ENCODE data around the gene RPS27L.

Gene RPS27L

GRCh38 chr15:63188247-63188925 lies 31.1 kb upstream of the RPS27L start:
- no peak for FAIRE-seq

GRCh38 chr15:63187589-63188226 lies 30.4 kb upstream of the RPS27L start:
- TF ChIP-seq PAX5 (IDR thresholded peaks at IDR 0.05; ENCODE audit: insufficient read depth, low read length, severe bottlenecking), result no peak
- no peak for TF ChIP-seq POLR2A (IDR thresholded peaks at IDR 0.05; ENCODE audit: low read depth, low read length)
- TF ChIP-seq SPI1 (IDR thresholded peaks at IDR 0.05; ENCODE audit: low read depth, low read length), result no peak
- no peak for TF ChIP-seq POU2F2 (IDR thresholded peaks at IDR 0.05; ENCODE audit: low read depth, low read length)
- TF ChIP-seq POLR2AphosphoS5 (IDR thresholded peaks at IDR 0.05; ENCODE audit: low read depth, low read length), result no peak
- no peak for TF ChIP-seq TAF1 (IDR thresholded peaks at IDR 0.05; ENCODE audit: low read depth, low read length)
- FAIRE-seq (no peak), DNase-seq (ENCODE audit: insufficient read length, low spot score) (no peak)

More at GRCh38 chr15:63188247-63188925, 31.1 kb upstream of the RPS27L start:
- no peak for DNase-seq (ENCODE audit: insufficient read length, low spot score)
- 0 out of 2 replicates have a peak, but pooled peaks have one; percentile 15 for TF ChIP-seq SPI1 (IDR thresholded peaks at IDR 0.05; ENCODE audit: low read depth, low read length)
- no peak for TF ChIP-seq POLR2A (IDR thresholded peaks at IDR 0.05; ENCODE audit: low read depth, low read length)
- no peak for TF ChIP-seq PAX5 (IDR thresholded peaks at IDR 0.05; ENCODE audit: insufficient read depth, low read length, severe bottlenecking)
- TF ChIP-seq TAF1 (IDR thresholded peaks at IDR 0.05; ENCODE audit: low read depth, low read length), result 0 out of 2 replicates have a peak, but pooled peaks have one; percentile 6
- TF ChIP-seq POU2F2 (IDR thresholded peaks at IDR 0.05; ENCODE audit: low read depth, low read length), result no peak
- TF ChIP-seq POLR2AphosphoS5 (IDR thresholded peaks at IDR 0.05; ENCODE audit: low read depth, low read length), result no peak

GRCh38 chr15:63186065-63186464 lies 28.8 kb upstream of the RPS27L start:
- FAIRE-seq (no peak), DNase-seq (ENCODE audit: insufficient read length, low spot score) (no peak)
- TF ChIP-seq PAX5 (IDR thresholded peaks at IDR 0.05; ENCODE audit: insufficient read depth, low read length, severe bottlenecking) (no peak), TAF1 (IDR thresholded peaks at IDR 0.05; ENCODE audit: low read depth, low read length) (no peak), POLR2A (IDR thresholded peaks at IDR 0.05; ENCODE audit: low read depth, low read length) (no peak), POU2F2 (IDR thresholded peaks at IDR 0.05; ENCODE audit: low read depth, low read length) (no peak), POLR2AphosphoS5 (IDR thresholded peaks at IDR 0.05; ENCODE audit: low read depth, low read length) (no peak), SPI1 (IDR thresholded peaks at IDR 0.05; ENCODE audit: low read depth, low read length) (no peak)

GRCh38 chr15:63185206-63185605 lies 27.9 kb upstream of the RPS27L start:
- no peak for DNase-seq (ENCODE audit: insufficient read length, low spot score)
- FAIRE-seq, result no peak
- no peak for TF ChIP-seq POLR2A (IDR thresholded peaks at IDR 0.05; ENCODE audit: low read depth, low read length)
- TF ChIP-seq TAF1 (IDR thresholded peaks at IDR 0.05; ENCODE audit: low read depth, low read length), result no peak
- TF ChIP-seq SPI1 (IDR thresholded peaks at IDR 0.05; ENCODE audit: low read depth, low read length), result no peak
- no peak for TF ChIP-seq POU2F2 (IDR thresholded peaks at IDR 0.05; ENCODE audit: low read depth, low read length)
- TF ChIP-seq POLR2AphosphoS5 (IDR thresholded peaks at IDR 0.05; ENCODE audit: low read depth, low read length), result no peak
- TF ChIP-seq PAX5 (IDR thresholded peaks at IDR 0.05; ENCODE audit: insufficient read depth, low read length, severe bottlenecking), result no peak

GRCh38 chr15:63181648-63182047 lies 24.4 kb upstream of the RPS27L start:
- FAIRE-seq (no peak), DNase-seq (ENCODE audit: insufficient read length, low spot score) (no peak)
- TF ChIP-seq POU2F2 (IDR thresholded peaks at IDR 0.05; ENCODE audit: low read depth, low read length) (no peak), SPI1 (IDR thresholded peaks at IDR 0.05; ENCODE audit: low read depth, low read length) (no peak), TAF1 (IDR thresholded peaks at IDR 0.05; ENCODE audit: low read depth, low read length) (no peak), PAX5 (IDR thresholded peaks at IDR 0.05; ENCODE audit: insufficient read depth, low read length, severe bottlenecking) (no peak)

GRCh38 chr15:63180746-63181145 lies 23.5 kb upstream of the RPS27L start:
- FAIRE-seq, result no peak
- no peak for DNase-seq (ENCODE audit: insufficient read length, low spot score)
- TF ChIP-seq POU2F2 (IDR thresholded peaks at IDR 0.05; ENCODE audit: low read depth, low read length), result no peak

GRCh38 chr15:63178034-63178433 lies 20.8 kb upstream of the RPS27L start:
- TF ChIP-seq SPI1 (IDR thresholded peaks at IDR 0.05; ENCODE audit: low read depth, low read length), result no peak
- no peak for TF ChIP-seq POU2F2 (IDR thresholded peaks at IDR 0.05; ENCODE audit: low read depth, low read length)
- no peak for TF ChIP-seq TAF1 (IDR thresholded peaks at IDR 0.05; ENCODE audit: low read depth, low read length)
- no peak for TF ChIP-seq PAX5 (IDR thresholded peaks at IDR 0.05; ENCODE audit: insufficient read depth, low read length, severe bottlenecking)
- TF ChIP-seq POLR2AphosphoS5 (IDR thresholded peaks at IDR 0.05; ENCODE audit: low read depth, low read length), result no peak
- TF ChIP-seq POLR2A (IDR thresholded peaks at IDR 0.05; ENCODE audit: low read depth, low read length), result no peak
- FAIRE-seq, result no peak
- DNase-seq (ENCODE audit: insufficient read length, low spot score), result no peak

GRCh38 chr15:63176302-63176701 lies 19.0 kb upstream of the RPS27L start:
- no peak for DNase-seq (ENCODE audit: insufficient read length, low spot score)
- FAIRE-seq, result peak; percentile 26
- TF ChIP-seq POLR2AphosphoS5 (IDR thresholded peaks at IDR 0.05; ENCODE audit: low read depth, low read length) (no peak), SPI1 (IDR thresholded peaks at IDR 0.05; ENCODE audit: low read depth, low read length) (no peak), TAF1 (IDR thresholded peaks at IDR 0.05; ENCODE audit: low read depth, low read length) (no peak), PAX5 (IDR thresholded peaks at IDR 0.05; ENCODE audit: insufficient read depth, low read length, severe bottlenecking) (no peak), POU2F2 (IDR thresholded peaks at IDR 0.05; ENCODE audit: low read depth, low read length) (no peak), POLR2A (IDR thresholded peaks at IDR 0.05; ENCODE audit: low read depth, low read length) (no peak)

- FAIRE-seq, result no peak
- no peak for DNase-seq (ENCODE audit: insufficient read length, low spot score)
- TF ChIP-seq POU2F2 (IDR thresholded peaks at IDR 0.05; ENCODE audit: low read depth, low read length) (no peak), TAF1 (IDR thresholded peaks at IDR 0.05; ENCODE audit: low read depth, low read length) (no peak), SPI1 (IDR thresholded peaks at IDR 0.05; ENCODE audit: low read depth, low read length) (no peak), POLR2AphosphoS5 (IDR thresholded peaks at IDR 0.05; ENCODE audit: low read depth, low read length) (no peak), POLR2A (IDR thresholded peaks at IDR 0.05; ENCODE audit: low read depth, low read length) (no peak), PAX5 (IDR thresholded peaks at IDR 0.05; ENCODE audit: insufficient read depth, low read length, severe bottlenecking) (no peak)
Observed at GRCh38 chr15:63172851-63173451, 15.7 kb upstream of the RPS27L start.
